NCI-H146 treated with DMSO at 0.1 percent for 48 hours (cell line): Measurements from ENCODE around the gene NADK.

Experiments used
- DNase-seq: peaks from one replicate; lab custom pipeline; 2025; ENCODE audit not compliant: unreplicated experiment; lab: John Stamatoyannopoulos, UW

Gene NADK

DNA sequence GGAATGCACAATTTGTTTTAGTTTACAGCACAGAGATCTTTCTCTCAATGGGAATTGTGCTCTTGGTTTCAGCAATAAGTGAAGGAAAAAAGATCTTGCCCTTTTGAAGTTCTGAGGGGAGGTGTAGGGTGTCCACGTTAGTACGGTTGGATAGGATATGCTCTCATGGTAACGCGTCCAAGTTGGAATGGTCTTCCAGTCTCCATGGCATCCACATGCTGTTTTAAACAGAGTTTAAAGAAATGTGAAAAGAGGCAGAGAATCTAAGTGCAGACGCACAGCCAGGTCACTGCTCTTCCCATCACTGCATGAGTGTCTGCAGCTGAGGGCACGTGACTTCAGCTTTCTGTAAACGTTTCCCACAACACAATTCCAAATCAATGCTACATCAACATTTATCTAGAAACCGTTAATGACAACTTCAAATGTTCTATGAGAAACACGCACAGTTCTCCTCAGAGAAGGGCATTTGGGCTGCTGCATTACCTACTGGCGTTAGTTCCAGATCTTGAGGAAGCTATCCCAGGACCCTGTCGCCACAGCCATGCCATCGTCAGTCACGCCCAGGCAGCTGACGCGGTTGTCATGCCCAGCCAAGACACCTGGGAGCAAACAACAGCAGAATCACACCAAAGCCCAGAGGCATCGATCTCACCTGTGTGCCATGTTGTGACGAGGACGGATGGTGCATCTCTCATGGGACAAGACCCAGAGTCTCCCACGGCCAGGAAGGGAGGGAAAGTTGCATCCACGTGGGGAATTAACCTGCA, 8.8 kb upstream of the NADK start:
- no peak for DNase-seq

- DNase-seq: no peak
These were observed 7.4 kb upstream of the NADK start for GRCh38 chr1:1785666-1786065.

- DNase-seq: no peak
These were observed 6.7 kb upstream of the NADK start for GRCh38 chr1:1784933-1785332.

- DNase-seq: no peak
These were observed 5.0 kb upstream of the NADK start for GRCh38 chr1:1783320-1783719.

- DNase-seq: peak; percentile 20
These were observed 4.3 kb upstream of the NADK start for GRCh38 chr1:1782399-1783221.

GRCh38 chr1:1781526-1781903, 3.2 kb upstream of the NADK start:
- DNase-seq: no peak

DNA sequence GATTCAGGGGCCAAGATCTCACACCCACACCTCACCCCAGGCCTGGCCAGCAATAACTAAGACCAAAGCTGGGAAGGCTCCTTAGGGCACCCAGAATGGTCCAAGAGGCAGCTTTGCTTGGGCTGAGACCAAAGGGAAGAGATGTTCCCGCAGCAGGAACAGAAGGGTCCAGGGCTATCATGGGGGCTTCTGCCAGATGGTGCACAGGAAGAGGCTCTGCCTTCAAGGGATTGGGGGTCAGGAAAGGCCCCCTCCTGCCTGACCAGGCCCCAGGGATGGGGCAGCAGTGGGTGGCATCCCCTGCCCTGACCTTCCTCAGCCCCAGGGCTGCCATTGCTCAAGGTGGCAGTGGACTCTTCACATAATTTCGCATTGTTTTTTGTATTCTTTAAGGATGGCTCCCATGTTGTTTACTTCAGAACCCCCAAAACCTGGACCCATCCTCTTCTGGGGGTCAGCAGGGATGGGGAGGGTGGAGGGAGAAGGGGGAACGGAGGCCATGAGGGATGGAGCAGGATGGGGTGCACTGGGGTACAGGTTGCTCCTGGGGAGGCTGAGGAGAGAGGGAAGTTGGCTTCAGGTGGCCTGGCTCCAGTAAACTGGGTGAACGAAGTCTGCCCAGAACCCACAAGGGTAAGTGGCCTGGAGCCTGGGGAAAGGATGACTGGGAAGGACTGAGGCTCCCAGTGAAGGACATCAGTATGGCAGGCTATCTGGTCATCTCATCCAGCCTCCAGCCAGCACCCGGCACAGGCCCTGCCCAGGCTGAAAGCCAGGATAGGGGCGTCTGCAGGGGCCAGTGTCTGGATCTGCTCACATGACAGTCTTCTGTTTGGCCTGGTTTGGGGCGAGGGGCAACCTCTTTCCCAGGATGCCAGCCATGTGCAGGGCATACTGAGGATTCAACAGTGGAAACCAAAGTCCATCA, 2.6 kb upstream of the NADK start:
- DNase-seq: no peak

DNA sequence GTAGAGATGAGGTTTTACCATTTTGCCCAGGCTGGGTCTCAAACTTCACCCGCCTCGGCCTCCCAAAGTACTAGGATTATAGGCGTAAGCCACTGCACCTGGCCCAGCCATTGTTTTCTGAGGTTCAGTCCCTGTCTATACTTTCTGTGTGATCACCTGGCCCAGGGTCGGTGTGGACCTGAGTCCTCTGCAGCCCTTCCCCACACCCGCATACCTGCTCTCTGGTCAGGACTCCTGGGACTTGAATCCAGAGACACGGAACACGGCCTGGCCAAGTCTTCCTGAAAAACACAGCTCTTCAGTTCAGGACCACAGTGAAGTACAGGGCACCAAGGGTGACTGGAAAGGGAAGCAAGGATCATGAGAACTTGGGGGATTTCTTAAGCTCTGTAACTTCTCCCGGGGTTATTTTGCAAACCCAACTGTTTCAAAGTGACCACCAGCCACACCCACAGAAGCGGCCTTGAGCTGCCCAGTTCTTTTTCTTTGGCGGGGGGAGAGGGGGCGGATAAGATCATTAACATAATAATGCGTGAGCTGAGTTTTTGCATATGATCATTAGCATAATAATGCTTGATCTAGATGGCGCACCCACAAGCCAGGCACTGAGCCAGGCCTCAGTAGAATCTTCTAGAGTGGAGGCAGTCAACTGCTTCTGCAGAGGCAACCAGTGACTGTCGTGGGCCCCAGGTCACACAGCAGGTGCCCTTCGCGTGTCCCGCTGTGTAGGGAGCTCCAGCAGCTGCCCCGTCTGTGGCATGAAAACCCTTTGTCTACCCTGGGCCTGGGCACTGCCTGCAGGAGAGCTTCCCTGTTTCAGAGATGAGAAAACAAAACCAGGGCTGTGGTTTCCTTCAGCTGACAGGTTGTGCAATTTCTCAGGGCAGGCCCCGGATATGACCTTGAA, 1.7 kb upstream of the NADK start:
- no peak for DNase-seq

- no peak for DNase-seq
These were observed 1.0 kb upstream of the NADK start for GRCh38 chr1:1779320-1779675.

DNA sequence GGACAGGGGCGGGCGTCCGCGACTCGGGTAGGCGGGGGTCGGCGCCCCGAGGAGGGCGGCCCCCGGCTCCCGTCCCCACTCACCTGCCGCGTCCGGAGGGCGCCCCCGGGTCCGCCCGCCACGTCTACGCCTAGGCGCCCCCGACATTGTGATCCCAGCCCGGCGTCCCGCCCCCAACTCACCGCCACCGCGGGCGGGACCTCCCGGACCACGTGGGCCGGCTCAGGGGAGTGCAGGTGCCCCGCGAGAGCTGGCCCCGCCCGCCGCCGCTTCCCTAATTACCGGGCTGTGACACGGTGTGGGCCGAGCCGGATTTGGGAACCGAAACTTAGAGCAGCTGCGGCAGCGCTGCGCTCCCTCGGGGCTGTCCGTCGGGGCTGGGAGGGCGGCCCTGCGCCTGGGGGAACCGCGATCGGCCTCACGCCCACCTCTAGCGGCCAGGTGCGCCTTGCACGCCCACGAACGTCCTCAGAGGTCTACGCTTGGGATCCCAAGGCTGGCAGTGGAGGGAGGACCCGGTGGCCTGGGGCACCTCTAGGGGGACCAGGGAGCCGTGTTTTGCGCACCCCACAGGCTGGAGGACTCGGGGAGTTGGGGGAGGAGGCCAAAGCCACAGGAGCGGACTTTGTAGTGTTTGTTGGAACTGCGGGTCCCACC, 521 bp upstream of the NADK start:
- no peak for DNase-seq

GRCh38 chr1:1777583-1777899, 729 bp downstream of the NADK start:
- no peak for DNase-seq

GRCh38 chr1:1776672-1777582, 1.3 kb downstream of the NADK start:
- no peak for DNase-seq

DNA sequence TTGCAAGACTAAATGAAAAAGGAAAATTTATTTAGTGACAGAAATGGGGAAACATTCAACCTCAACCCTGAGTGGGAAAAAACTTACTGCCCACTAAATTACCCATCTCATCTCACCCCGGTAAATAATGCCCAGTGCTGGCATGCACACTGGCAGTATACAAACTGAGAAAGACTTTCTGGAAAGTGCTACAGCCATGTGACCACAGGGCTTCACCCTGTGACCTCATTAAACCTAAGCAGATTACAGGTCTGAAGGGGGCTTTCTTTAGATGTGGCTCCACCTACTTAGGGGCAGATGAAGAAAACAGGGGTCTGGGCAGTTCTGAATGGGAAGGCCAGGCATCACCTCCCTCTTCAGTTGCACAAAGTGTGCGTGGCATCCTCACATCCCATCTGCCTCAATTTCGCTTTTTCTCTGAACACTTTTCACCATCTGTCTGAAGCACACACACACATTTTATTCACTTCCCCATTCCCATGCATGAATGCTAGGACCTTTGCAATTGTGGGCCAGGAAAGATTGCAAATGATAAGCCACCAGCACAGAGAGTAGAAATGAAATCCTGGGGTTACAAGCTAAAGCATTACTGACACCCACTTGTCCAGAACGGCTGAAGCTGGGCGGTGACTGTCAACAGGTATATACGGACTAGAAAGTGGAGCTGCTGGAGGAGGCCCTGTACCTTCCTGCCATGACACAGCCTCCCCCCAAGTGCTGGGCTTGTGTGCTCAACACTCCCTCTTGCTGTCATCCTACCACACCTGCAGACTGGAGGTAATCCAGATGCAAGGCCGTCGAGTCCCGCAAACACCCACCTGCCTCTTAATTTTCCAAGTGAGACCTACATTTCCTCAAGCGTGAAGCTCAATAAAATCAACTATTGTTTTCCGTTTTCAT, 2.7 kb downstream of the NADK start:
- no peak for DNase-seq

DNA sequence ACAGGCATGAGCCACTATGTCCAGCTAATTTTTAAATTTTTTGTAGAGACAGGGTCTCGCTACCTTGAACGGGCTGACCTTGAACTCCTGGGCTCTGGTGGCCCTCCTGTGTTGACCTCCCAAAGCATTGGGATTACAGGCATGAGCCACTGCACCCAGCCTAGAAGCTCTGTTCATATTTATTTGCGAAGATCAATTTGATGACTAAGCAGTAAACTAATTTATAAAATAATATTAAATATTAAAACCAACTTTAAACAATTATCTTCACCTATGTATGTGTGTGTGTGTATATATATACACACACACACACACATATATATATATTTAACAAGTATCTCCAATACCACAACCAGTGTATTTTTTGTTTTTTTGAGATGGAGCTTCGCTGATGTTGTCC, 4.4 kb downstream of the NADK start:
- DNase-seq: no peak

DNA sequence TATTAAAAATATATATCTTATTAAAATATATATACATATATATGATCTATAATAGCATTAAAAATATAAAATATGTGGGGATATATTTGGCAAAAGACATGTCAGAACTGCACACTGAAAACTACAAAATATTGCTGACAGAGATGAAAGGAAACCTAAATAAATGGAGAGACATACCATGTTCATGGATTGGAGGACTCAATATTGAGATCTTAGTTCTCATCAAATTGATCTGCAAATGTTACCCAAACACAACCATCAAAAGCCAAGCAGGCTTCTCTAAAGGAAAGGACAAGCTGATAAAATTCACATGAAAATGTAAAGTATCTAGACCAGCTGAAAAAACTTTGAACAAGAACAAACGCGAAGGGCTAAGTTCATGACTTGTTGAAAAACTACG, 7.2 kb downstream of the NADK start:
- DNase-seq: no peak

GRCh38 chr1:1770102-1770501, 8.2 kb downstream of the NADK start:
- no peak for DNase-seq

GRCh38 chr1:1768249-1768992, 9.8 kb downstream of the NADK start:
- no peak for DNase-seq
